KMS-11 (cell line): ENCODE measurements around the gene PEX14.

Experiments
- H2AFZ ChIP-seq: fragments of 200-600 bp; sonication (generic); 2 replicates; pipeline ENCODE4 v1.6.1; 2016; ENCODE audit warnings: antibody characterized with exemption, mixed run types, low read depth
- H3K27ac ChIP-seq: fragments of 200-600 bp; sonication (generic); 2 replicates; pipeline ENCODE4 v1.6.1; 2016; ENCODE audit warnings: mild to moderate bottlenecking, mixed run types
- H3K27me3 ChIP-seq: fragments of 200-600 bp; sonication (generic); 2 replicates; pipeline ENCODE4 v1.6.1; 2017; ENCODE audit warnings: mild to moderate bottlenecking, low read depth, mixed run types, moderate library complexity; ENCODE audit not compliant: insufficient read depth
- H3K36me3 ChIP-seq: fragments of 200-600 bp; sonication (generic); 2 replicates; pipeline ENCODE4 v1.6.1; 2017; ENCODE audit warnings: mild to moderate bottlenecking, mixed run types; ENCODE audit not compliant: insufficient read depth
- H3K4me1 ChIP-seq: fragments of 200-600 bp; sonication (generic); 2 replicates; pipeline ENCODE4 v1.6.1; 2016; ENCODE audit warnings: mild to moderate bottlenecking, low read depth, mixed run types; ENCODE audit not compliant: poor library complexity, severe bottlenecking
- H3K4me2 ChIP-seq: fragments of 200-600 bp; sonication (generic); 2 replicates; pipeline ENCODE4 v1.7.0; 2016; ENCODE audit warnings: mild to moderate bottlenecking, mixed run types
- H3K4me3 ChIP-seq: fragments of 200-600 bp; sonication (generic); IDR thresholded peaks from 2 replicates; pipeline ENCODE4 v1.6.1; 2017; ENCODE audit warnings: low read depth, low read length, mixed read lengths; ENCODE audit not compliant: insufficient read depth
- H3K79me2 ChIP-seq: fragments of 200-600 bp; sonication (generic); 2 replicates; pipeline ENCODE4 v1.6.1; 2016; ENCODE audit warnings: low read depth, mixed run types; ENCODE audit not compliant: insufficient read depth
- H3K9ac ChIP-seq: fragments of 200-600 bp; sonication (generic); 2 replicates; pipeline ENCODE4 v1.6.1; 2016; ENCODE audit warnings: mild to moderate bottlenecking, mixed run types
- H4K20me1 ChIP-seq: fragments of 200-600 bp; sonication (generic); 2 replicates; pipeline ENCODE4 v1.6.1; 2016; ENCODE audit warnings: mild to moderate bottlenecking, mixed run types; ENCODE audit not compliant: insufficient read depth
- TF ChIP-seq, protein P1 (sequence below): fragments of 200-600 bp; sonication (generic); conservative IDR thresholded peaks from 2 replicates; pipeline ENCODE4 v1.6.1; 2017; ENCODE audit warnings: low read depth, mild to moderate bottlenecking, antibody characterized with exemption, low read length, moderate library complexity, mixed read lengths

The PEX14 gene

DNA sequence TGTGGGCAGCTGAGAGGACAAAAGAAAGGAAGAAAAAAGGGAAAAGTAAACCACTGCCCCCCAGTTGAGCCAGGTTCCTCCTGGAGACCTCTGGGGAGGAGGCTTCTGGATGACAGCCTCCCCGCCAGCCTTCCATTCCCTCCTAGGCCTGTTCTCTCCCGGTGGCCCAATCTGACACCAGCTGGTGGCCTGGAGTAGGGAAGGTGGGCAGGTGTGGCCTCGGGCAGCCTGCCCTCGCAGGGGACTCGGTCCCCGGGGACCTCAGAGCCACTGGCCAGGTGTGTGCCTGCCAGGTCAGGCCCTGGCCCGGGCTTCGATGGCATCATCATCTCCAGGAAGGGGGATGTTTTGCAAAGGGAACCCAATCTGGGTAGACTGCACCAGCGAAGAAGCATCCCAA lies 162.7 kb downstream of the PEX14 start:
- Histone ChIP-seq H3K27me3 (peaks cover 13% of the 10 kb centered on the region), H3K36me3 (no peaks in the 10 kb centered on the region), H4K20me1 (no peaks in the 10 kb centered on the region), H3K9ac (no peak overlapping the region), H3K4me1 (no peaks in the 10 kb centered on the region), H3K79me2 (no peaks in the 10 kb centered on the region), H3K4me3 (no peak overlapping the region), H3K27ac (no peak overlapping the region), H3K4me2 (no peak overlapping the region), H2AFZ (no peak overlapping the region)
- TF ChIP-seq, protein P1, sequence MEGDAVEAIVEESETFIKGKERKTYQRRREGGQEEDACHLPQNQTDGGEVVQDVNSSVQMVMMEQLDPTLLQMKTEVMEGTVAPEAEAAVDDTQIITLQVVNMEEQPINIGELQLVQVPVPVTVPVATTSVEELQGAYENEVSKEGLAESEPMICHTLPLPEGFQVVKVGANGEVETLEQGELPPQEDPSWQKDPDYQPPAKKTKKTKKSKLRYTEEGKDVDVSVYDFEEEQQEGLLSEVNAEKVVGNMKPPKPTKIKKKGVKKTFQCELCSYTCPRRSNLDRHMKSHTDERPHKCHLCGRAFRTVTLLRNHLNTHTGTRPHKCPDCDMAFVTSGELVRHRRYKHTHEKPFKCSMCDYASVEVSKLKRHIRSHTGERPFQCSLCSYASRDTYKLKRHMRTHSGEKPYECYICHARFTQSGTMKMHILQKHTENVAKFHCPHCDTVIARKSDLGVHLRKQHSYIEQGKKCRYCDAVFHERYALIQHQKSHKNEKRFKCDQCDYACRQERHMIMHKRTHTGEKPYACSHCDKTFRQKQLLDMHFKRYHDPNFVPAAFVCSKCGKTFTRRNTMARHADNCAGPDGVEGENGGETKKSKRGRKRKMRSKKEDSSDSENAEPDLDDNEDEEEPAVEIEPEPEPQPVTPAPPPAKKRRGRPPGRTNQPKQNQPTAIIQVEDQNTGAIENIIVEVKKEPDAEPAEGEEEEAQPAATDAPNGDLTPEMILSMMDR: no peak

DNA sequence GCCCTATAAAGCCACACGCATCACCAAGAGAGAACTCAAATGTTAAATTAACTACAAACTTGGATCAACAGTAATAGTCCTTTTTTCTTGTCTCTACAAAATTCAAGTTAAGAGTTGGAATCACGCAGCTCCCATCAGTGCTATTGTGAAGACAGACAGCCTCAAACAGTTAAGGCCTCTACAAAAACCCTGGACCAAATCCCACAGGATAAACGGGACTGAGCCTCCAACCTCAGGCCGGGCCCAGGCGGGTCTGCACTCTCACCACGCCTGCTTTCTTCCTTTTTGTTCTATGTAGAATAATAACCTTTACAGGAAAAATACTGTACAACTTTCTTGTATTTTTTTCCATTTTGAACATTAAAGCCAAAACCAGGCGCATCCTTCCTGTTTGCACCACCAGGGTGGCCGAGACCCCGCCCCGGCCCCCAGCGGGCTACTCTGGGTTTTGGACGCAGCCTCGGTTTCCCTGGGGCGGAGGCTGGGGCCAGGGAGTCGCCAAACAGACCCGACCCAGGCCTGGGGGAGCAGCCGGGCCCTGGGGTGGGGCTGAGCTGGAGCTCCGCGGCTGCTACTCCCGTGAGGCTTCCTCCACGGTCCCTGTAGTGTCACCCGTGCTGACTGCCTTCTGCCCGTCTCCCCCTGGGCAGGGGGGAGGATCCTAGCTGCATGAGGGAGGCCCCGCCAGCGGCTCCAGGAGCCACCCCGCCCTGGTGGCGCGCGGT lies 163.2 kb downstream of the PEX14 start:
- H3K4me3 ChIP-seq: no peak overlapping the region
- H3K4me1 ChIP-seq: no peaks in the 10 kb centered on the region
- no peak overlapping the region for H3K4me2 ChIP-seq
- H3K79me2 ChIP-seq: no peaks in the 10 kb centered on the region
- H2AFZ ChIP-seq: no peak overlapping the region
- TF ChIP-seq, protein P1: no peak
- no peak overlapping the region for H3K9ac ChIP-seq
- H4K20me1 ChIP-seq: no peaks in the 10 kb centered on the region
- H3K36me3 ChIP-seq: no peaks in the 10 kb centered on the region
- H3K27ac ChIP-seq: no peak overlapping the region
- peaks cover 17% of the 10 kb centered on the region for H3K27me3 ChIP-seq

DNA sequence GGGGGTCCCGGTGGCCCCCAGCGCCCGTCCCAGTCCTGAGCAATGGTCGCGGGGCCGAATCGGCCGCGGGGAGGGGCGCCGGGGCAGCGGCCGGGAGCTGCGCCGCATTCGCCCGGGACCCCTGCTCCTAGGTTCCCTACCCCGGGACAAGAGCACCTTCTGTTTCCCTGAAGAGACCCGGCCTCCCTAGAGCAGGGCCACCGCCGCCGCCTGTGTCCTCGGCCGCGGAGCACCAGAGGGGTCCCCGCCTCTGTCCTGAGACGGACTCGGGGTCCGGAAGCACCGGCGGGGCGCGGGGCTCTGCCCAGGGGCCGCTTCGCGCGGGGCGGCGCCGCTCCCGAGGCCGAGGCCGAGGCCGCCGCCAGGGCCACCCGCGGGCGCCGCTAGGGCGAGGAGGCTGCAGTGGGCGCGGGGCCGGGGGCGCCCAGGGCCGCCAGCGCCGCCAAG lies 163.8 kb downstream of the PEX14 start:
- H3K27ac ChIP-seq: no peak overlapping the region
- no peak overlapping the region for H3K9ac ChIP-seq
- no peaks in the 10 kb centered on the region for H3K79me2 ChIP-seq
- TF ChIP-seq, protein P1: no peak
- peaks cover 23% of the 10 kb centered on the region for H3K27me3 ChIP-seq
- H3K4me2 ChIP-seq: no peak overlapping the region
- H3K4me3 ChIP-seq: no peak overlapping the region
- no peak overlapping the region for H2AFZ ChIP-seq
- H4K20me1 ChIP-seq: no peaks in the 10 kb centered on the region
- no peaks in the 10 kb centered on the region for H3K4me1 ChIP-seq
- H3K36me3 ChIP-seq: no peaks in the 10 kb centered on the region

DNA sequence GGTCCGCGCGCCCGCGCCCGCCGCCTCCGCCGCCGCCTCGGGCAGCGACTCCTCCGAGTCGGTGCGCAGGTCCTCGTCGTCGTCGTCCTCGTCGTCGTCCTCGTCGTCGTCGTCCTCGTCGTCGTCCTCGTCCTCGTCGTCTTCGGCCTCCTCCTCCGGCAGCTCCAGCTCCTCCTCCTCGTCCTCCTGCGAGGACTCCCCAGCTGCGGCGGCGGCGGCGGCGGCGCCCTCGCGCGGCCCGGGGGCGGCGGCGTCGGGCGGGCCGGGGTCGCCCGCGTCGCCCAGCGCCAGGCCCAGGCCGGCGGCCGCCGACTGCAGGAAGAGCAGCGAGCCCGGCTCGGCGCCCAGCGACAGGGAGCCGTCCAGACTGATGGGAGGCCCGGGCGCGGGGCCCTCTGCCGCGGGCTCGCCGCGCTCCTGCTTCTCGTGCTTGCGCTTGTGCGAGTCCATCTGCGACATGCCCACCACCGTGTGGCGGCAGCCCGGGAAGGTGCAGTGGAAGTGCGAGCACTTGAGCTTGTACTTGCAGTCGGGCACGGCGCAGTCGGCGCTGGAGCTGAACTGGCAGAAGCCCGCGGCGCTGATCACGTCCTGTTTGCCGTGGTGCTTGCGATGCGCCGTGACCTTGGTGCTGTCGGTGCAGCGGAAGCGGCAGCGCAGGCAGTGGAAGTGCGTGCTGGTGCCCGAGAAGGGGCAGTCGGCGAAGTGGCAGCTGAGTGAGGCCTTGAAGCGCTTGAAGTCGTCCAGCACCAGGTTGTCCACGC lies 164.4 kb downstream of the PEX14 start:
- Histone ChIP-seq H2AFZ (no peak overlapping the region), H3K79me2 (no peaks in the 10 kb centered on the region), H3K4me3 (no peak overlapping the region), H3K4me1 (no peaks in the 10 kb centered on the region), H3K27ac (no peak overlapping the region), H3K4me2 (no peak overlapping the region), H4K20me1 (no peaks in the 10 kb centered on the region), H3K27me3 (peaks cover 28% of the 10 kb centered on the region), H3K36me3 (no peaks in the 10 kb centered on the region), H3K9ac (no peak overlapping the region)
- TF ChIP-seq, protein P1: no peak
